Measurements from ENCODE around the gene SCN1B. TPM values are rescaled to one million over a fixed set of nuclear protein-coding genes. Genes with fewer than 3 reads are reported as not detected.

The SCN1B gene
- total and polyA plus RNA-seq, 12 donors = 24.5 to 70.5 (median 41.5) TPM

GRCh38 chr19:35017507-35017906 is 12.8 kb upstream of the SCN1B start:
- Histone ChIP-seq H3K4me1 (peaks cover 2 to 31% (median 9%) of the 10 kb centered on the region in 9 donors), H3K27ac (peak overlapping the region in 3 of 10 donors; percentile 14 to 21 (median 15)), H3K27me3 (no peaks in the 10 kb centered on the region), H3K9me3 (no peaks in the 10 kb centered on the region), H3K4me3 (no peak overlapping the region), H3K36me3 (peaks cover 0 to 93% (median 65%) of the 10 kb centered on the region in 9 donors)
- intact Hi-C loops (cut with DNase I) = no loop called here
- 79 to 87% methylated on average over 3 of the region's 3 CpGs for WGBS, 2 donors
- TF ChIP-seq CTCF (IDR thresholded peaks at IDR 0.05) = no peak
- no peak for DNase-seq
- ATAC-seq = no peak

- no peaks in the 10 kb centered on the region for H3K9me3 ChIP-seq
Observed at GRCh38 chr19:35018379-35018778, 11.9 kb upstream of the SCN1B start.

GRCh38 chr19:35019144-35019543 is 11.1 kb upstream of the SCN1B start:
- H3K4me1 ChIP-seq = peaks cover 0 to 24% (median 0%) of the 10 kb centered on the region in 9 donors
- intact Hi-C loops (cut with DNase I) = no loop called here
- H3K9me3 ChIP-seq = no peaks in the 10 kb centered on the region
- H3K36me3 ChIP-seq = peaks cover 0 to 100% (median 77%) of the 10 kb centered on the region in 9 donors
- DNase-seq = no peak
- no peak overlapping the region for H3K4me3 ChIP-seq
- no peak overlapping the region for H3K27ac ChIP-seq
- no peak for TF ChIP-seq CTCF (IDR thresholded peaks at IDR 0.05)
- WGBS, 2 donors = 94 to 95% methylated on average over 22 of the region's 22 CpGs
- H3K27me3 ChIP-seq = no peaks in the 10 kb centered on the region
- ATAC-seq = no peak

More at GRCh38 chr19:35018379-35018778, 11.9 kb upstream of the SCN1B start:
- no peak for ATAC-seq
- DNase-seq = no peak
- Histone ChIP-seq H3K4me1 (peaks cover 0 to 27% (median under 1%) of the 10 kb centered on the region in 9 donors), H3K27ac (no peak overlapping the region), H3K36me3 (peaks cover 0 to 100% (median 74%) of the 10 kb centered on the region in 9 donors), H3K4me3 (no peak overlapping the region), H3K27me3 (no peaks in the 10 kb centered on the region)
- intact Hi-C loops (cut with DNase I) = no loop called here
- 95 to 99% methylated on average over 4 of the region's 4 CpGs for WGBS, 2 donors
- no peak for TF ChIP-seq CTCF (IDR thresholded peaks at IDR 0.05)

GRCh38 chr19:35021016-35021415 is 9.3 kb upstream of the SCN1B start:
- no peaks in the 10 kb centered on the region for H3K9me3 ChIP-seq
- H3K27ac ChIP-seq = no peak overlapping the region
- DNase-seq (no peak), ATAC-seq (no peak)
- H3K36me3 ChIP-seq = peaks cover 0 to 100% (median 74%) of the 10 kb centered on the region in 9 donors
- H3K27me3 ChIP-seq = no peaks in the 10 kb centered on the region
- no peak overlapping the region for H3K4me3 ChIP-seq
- TF ChIP-seq CTCF (IDR thresholded peaks at IDR 0.05) = no peak
- WGBS, 2 donors = 90 to 91% methylated on average over 10 of the region's 10 CpGs
- H3K4me1 ChIP-seq = peaks cover 0 to 9% (median 0%) of the 10 kb centered on the region in 9 donors
- intact Hi-C loops (cut with DNase I) = no loop called here
